Measurements from ENCODE around the gene UFD1.

The UFD1 gene

DNA sequence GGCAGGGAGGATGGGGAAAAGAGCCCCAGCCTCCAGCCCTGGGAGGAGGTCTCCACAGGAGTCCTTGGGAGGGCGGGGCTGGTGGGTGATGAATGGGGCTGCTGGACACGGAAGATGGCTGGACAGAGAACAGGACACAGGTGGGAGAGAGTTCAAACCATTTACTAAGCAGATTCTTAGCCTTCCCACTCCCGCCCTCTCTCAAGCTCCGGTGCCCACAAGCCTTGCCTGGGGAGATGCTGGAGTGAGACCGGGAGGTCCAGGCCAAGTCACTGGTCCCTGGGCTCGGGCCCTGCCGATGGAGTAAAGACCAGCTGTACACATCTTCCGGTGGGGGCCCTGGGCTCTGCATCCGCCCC lies 43.9 kb upstream of the UFD1 start:
- Histone ChIP-seq H3K27me3 (ENCODE audit: insufficient read depth, poor library complexity, severe bottlenecking) (peaks cover 15% of the 10 kb centered on the region), H3K27ac (ENCODE audit: poor library complexity, severe bottlenecking) (no peak overlapping the region), H3K4me3 (ENCODE audit: severe bottlenecking) (no peak overlapping the region), H3K9me3 (ENCODE audit: severe bottlenecking) (no peaks in the 10 kb centered on the region), H3K4me1 (ENCODE audit: insufficient read depth, poor library complexity, severe bottlenecking) (no peaks in the 10 kb centered on the region), H3K36me3 (ENCODE audit: low read depth) (peaks cover 10% of the 10 kb centered on the region)
- ATAC-seq (ENCODE audit: low read depth) = no peak
- DNase-seq (ENCODE audit: low spot score) = no peak
- TF ChIP-seq, protein P1, sequence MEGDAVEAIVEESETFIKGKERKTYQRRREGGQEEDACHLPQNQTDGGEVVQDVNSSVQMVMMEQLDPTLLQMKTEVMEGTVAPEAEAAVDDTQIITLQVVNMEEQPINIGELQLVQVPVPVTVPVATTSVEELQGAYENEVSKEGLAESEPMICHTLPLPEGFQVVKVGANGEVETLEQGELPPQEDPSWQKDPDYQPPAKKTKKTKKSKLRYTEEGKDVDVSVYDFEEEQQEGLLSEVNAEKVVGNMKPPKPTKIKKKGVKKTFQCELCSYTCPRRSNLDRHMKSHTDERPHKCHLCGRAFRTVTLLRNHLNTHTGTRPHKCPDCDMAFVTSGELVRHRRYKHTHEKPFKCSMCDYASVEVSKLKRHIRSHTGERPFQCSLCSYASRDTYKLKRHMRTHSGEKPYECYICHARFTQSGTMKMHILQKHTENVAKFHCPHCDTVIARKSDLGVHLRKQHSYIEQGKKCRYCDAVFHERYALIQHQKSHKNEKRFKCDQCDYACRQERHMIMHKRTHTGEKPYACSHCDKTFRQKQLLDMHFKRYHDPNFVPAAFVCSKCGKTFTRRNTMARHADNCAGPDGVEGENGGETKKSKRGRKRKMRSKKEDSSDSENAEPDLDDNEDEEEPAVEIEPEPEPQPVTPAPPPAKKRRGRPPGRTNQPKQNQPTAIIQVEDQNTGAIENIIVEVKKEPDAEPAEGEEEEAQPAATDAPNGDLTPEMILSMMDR (IDR thresholded peaks at IDR 0.05; ENCODE audit: poor library complexity, severe bottlenecking) = no peak

DNA sequence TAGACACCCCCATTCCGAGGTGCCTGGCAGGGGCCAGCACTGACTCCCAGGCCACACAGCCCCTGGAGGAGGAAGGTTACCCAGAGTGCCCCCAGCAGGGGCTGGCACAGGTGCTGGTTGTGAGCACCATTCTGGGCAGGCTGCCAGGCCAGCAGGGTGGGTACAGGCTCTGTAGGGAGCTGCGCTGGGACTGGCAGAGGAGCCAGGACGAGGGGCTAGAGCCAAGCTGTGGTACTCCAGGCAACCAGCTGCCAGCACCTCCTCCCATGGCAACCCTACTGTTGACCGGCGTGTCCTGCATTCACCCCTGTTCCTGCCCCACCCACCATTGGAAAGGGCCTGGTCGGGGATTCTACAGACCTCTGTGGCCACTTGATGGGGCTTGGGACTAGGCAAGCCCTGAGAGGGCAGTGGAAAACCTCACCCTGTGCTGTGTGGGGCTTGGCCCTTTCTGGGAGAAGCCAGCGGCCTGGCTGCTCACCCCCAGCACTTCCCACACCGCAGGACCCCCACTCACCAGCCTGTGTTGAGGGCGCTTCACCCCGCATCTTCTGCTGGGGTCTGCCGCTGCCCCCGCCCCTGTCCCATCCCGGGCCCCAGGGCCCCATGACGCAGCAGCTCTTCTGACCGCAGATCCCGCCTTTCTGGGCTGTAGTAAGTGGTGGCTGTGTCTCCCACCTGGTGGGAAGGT lies 43.3 kb upstream of the UFD1 start:
- Histone ChIP-seq H3K27me3 (ENCODE audit: insufficient read depth, poor library complexity, severe bottlenecking) (peaks cover 15% of the 10 kb centered on the region), H3K27ac (ENCODE audit: poor library complexity, severe bottlenecking) (no peak overlapping the region), H3K4me3 (ENCODE audit: severe bottlenecking) (no peak overlapping the region), H3K4me1 (ENCODE audit: insufficient read depth, poor library complexity, severe bottlenecking) (no peaks in the 10 kb centered on the region), H3K9me3 (ENCODE audit: severe bottlenecking) (no peaks in the 10 kb centered on the region), H3K36me3 (ENCODE audit: low read depth) (peaks cover 10% of the 10 kb centered on the region)
- peak; percentile 64 for DNase-seq (ENCODE audit: low spot score)
- 0 out of 3 replicates have a peak, but pooled peaks have one; percentile 2 for ATAC-seq (ENCODE audit: low read depth)
- TF ChIP-seq, protein P1 (IDR thresholded peaks at IDR 0.05; ENCODE audit: poor library complexity, severe bottlenecking) = no peak

DNA sequence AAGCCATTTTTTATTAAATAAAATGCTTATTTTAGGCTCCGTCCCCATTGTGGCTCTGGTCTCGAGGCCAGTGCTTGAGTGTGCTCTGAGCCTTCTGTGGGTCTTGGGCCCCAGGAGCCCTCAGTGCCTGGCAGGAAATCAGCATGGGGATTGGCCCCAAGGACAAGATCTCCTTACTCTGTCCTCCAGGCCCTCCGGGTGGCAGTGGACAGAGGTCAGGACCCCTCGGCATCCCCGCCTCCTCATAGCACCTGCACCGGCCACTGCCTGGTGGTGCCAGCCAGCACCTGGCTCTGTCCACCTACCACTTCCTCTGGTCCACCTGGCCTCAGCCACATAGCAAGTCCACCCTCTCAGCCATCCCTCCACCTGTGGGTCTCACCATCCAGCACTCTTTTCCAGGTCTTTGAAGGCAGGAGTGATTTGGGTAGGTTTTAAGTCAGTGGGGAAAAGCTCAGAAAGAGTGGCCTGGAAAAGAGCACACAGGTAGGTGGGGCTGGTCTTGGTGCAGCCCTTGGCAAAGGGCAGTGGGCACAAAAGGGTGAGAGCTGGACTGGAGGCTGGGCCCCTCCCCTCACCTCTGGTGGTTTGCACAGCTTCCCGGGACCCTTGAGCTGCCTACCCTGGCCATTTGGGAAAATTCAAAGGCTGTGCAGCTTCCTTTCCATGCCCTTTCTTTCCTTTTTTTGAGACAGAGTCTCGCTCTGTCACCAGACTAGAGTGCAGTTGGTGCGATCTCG lies 41.7 kb upstream of the UFD1 start:
- Histone ChIP-seq H3K9me3 (ENCODE audit: severe bottlenecking) (no peaks in the 10 kb centered on the region), H3K27ac (ENCODE audit: poor library complexity, severe bottlenecking) (no peak overlapping the region), H3K36me3 (ENCODE audit: low read depth) (peaks cover 14% of the 10 kb centered on the region), H3K27me3 (ENCODE audit: insufficient read depth, poor library complexity, severe bottlenecking) (peaks cover 15% of the 10 kb centered on the region), H3K4me1 (ENCODE audit: insufficient read depth, poor library complexity, severe bottlenecking) (no peaks in the 10 kb centered on the region), H3K4me3 (ENCODE audit: severe bottlenecking) (no peak overlapping the region)
- no peak for DNase-seq (ENCODE audit: low spot score)
- no peak for ATAC-seq (ENCODE audit: low read depth)
- TF ChIP-seq, protein P1 (IDR thresholded peaks at IDR 0.05; ENCODE audit: poor library complexity, severe bottlenecking) = no peak

DNA sequence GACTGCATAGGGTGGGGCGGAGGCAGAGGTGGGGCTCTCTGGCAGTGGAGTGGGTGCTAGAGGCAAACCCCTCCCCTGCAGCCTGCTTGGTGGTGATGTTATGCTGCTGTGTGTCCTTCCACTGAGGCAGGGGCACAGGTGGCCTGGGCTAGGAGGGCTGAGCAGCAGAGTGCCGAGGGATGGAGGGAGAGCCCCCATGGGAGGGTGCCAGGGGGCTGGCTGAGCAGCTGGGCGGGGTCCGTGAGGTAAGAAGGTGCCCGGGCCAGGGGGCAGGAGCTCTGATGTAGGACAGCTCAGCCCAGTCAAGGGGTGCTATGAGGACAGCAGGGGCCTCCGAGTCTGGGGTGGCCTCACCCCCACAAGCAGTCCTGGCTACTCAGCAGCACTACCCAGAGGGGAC lies 41.0 kb upstream of the UFD1 start:
- Histone ChIP-seq H3K9me3 (ENCODE audit: severe bottlenecking) (no peaks in the 10 kb centered on the region), H3K27me3 (ENCODE audit: insufficient read depth, poor library complexity, severe bottlenecking) (peaks cover 14% of the 10 kb centered on the region), H3K27ac (ENCODE audit: poor library complexity, severe bottlenecking) (no peak overlapping the region), H3K4me1 (ENCODE audit: insufficient read depth, poor library complexity, severe bottlenecking) (no peaks in the 10 kb centered on the region), H3K4me3 (ENCODE audit: severe bottlenecking) (no peak overlapping the region), H3K36me3 (ENCODE audit: low read depth) (peaks cover 21% of the 10 kb centered on the region)
- TF ChIP-seq, protein P1 (IDR thresholded peaks at IDR 0.05; ENCODE audit: poor library complexity, severe bottlenecking) = no peak
- DNase-seq (ENCODE audit: low spot score) (peak; percentile 54), ATAC-seq (ENCODE audit: low read depth) (no peak)

Data from RWPE2 (cell line).